HuH-7 (cell line): ENCODE measurements around the gene RBM47.
A peak's percentile ranks its signal among the peaks of the same experiment; 100 is the strongest.
"Not testable (repeated sequence)": the region's sequence is repeated elsewhere in the genome, so short reads cannot be mapped to it uniquely, and the experiment has no call there.

Experiments
- DNase-seq: peaks from one replicate; pipeline ENCODE4 v3.0.0; 2011; ENCODE audit warnings: low spot score

The RBM47 gene

DNA sequence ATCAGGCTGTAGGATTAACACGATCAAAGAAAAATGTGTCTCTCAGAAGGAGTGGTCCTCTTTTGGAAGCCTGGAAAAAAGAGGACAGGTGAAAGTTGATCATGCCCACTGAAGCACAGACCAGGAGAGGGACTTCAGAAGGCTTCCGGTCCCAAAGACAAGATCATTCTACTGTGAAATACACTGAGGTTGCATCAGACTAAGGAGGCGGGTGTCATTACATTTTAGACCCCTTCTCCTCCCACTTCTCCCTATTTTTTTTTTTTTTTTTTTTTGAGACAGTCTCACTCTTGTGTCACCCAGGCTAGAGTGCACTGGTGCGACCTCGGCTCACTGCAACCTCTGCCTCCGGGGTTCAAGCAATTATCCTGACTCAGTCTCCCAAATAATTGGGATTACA lies 67.5 kb downstream of the RBM47 start:
- DNase-seq, result no peak

DNA sequence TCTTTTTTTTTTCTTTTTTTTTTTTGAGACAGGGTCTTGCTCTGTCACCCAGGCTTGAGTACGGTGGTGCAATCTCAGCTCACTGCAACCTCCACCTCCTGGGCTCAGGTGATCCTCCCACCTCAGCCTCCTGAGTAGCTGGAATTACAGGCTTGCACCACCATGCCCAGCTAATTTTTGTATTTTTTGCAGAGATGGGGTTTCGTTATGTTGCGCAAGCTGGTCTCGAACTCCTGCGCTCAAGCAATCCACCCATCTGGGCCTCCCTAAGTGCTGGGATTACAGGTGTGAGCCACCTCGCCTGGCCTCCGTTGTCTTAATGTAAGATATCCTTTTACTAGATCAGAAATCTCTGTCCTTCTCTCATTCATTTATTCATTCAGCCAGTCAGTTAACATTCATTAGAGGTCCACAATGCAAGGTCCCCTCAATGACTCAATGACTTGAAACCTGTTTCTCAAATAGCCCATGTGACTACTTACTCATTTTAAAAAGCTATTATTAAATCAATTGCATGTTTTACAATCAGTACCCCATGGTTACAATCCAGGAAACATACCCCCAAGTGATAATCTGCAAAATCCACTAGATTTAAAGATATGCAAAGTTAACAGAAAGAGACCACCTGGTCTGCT lies 68.0 kb downstream of the RBM47 start:
- not testable (repeated sequence) for DNase-seq

DNA sequence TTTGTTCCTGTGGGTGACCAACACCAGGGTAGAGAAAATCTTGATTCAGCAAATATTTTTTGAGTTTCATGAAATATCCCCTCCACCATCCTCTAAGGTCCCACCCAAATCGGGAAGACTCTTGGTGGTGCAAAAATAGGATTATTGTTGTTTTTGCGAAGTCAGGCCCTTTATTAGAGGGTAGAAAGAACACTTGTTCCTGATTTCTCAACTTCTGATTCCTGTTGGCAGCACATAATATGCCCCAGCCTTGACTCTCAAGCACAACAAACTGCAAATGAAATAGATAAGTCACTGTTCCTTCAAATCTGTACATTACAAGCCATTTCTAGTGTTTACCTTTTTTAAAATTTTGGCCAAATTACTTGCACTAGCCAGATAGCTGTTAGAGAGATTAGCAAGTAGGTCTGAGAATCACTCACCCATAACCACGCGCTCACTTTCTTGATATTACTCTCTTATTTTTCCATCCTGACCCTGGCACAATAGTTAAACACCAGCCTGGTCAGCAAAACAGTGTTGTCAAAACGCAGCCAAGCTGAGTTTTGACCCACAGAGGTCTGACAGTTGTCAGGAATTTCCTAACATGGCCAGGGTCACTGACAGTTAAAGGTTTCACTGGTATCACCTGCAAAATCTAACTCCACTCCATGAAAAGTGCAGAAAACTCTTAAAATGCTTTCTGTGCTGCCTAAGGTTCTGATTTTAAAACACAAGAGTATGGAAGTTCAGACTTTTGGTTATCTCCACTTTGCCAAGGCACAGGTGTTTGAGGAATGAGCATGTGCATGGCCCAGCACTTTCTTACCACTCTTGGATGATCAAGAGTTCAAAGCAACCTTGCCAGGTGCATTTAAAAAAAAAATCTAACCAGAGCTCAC lies 69.8 kb downstream of the RBM47 start:
- DNase-seq, result no peak

DNA sequence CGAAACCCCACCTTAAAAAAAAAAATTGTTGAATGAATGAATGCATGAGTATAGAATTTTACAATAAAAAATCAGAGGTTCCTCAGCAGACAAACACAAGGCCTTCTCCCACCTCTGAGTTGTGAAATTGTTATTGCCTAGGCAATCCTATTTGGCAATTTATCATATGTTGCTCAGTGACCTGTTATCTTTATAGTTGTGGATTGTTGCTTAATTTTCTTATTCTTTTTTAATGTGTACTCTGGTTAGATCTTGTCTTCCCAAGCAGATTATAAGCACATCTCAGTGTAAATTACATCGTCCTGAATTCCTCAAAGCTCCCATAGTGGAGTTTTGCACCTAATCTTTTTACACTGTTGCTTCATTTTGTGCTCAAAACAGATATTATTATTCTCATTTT lies 71.9 kb downstream of the RBM47 start:
- DNase-seq, result no peak

DNA sequence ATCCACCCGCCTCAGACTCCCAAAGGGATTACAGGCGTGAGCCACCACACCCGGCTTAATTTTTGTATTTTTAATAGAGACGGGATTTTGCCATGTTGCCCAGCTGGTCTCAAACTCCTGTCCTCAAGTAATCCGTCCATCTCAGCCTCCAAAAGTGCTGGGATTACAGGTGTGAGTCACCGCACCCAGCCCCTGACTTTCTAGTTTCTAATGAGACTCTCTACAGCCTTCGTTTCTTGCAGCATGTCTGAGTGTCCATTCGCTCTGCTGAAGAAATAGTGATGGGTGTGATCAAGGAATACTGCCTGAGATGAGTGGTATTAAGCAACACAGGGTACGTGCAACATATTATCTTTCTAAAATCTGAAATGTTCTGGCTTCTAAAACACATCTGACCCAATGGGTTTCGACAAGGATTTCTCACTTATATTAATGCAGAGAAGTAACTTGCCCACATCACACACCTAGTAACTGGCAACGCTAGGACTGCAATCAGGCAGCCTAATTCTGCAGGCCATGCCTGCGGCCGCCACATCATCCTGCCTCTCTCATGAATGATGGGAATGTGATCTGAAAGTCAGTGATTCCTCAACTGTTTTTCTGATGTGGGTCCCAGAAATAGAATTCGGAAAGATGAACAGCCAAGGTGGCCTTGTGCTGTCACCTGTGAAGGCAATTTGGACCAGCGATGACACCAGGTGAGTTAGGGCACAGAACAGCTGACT lies 74.3 kb downstream of the RBM47 start:
- no peak for DNase-seq

DNA sequence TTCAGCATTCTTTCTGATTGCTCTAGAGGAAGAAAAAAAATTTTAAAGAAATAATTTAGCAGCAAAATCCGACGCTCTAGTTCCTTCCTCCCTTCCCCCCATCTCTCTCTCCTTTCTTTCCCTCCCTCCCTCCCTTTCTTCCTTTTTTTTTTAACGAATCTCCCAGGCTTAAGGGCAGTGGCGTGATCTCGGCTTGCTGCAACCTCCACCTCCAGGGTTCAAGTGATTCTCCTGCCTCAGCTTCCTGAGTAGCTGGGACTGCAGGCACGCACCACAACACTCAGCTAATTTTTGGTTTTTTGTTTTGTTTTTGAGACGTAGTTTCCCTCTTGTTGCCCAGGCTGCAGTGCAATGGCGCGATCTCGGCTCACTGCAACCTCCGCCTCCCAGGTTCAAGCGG lies 75.0 kb downstream of the RBM47 start:
- DNase-seq, result not testable (repeated sequence)

DNA sequence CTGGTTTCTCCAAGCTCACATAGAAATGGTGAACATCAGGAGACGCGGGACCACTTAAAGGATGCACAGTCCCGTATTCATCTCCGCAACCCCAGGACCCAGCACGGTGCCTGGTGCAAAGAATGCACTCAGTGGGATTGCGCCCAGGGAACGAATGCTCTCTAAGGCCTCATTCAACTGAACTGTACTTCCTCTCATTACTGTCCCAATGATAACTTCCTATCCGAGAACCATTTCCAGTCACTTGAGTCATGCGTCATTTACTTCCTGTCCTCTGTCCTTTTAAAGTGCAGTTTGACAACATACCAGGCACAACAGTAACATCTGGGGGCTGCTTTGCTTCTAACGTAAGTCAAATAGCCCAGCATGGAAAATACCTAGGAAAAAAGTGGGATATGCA lies 75.7 kb downstream of the RBM47 start:
- DNase-seq, result no peak

DNA sequence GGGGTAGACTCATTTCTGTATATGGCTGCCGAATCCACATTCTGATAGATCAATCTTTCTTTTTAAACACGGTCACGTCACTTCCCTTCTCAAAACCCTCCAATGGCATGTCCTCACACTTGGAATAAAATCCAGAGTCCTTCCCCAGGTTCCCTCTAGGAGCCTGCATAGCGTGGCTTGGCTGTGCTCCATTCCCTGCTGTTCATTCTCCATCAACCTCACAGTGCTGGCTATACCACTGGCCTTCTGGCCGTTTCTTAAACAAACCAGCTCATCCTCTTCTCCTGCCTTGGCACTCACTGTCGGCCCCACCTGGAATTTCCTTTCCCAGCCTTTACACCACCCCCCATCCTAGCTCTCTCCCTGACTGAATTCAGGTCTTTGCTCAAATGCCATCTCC lies 77.1 kb downstream of the RBM47 start:
- no peak for DNase-seq

DNA sequence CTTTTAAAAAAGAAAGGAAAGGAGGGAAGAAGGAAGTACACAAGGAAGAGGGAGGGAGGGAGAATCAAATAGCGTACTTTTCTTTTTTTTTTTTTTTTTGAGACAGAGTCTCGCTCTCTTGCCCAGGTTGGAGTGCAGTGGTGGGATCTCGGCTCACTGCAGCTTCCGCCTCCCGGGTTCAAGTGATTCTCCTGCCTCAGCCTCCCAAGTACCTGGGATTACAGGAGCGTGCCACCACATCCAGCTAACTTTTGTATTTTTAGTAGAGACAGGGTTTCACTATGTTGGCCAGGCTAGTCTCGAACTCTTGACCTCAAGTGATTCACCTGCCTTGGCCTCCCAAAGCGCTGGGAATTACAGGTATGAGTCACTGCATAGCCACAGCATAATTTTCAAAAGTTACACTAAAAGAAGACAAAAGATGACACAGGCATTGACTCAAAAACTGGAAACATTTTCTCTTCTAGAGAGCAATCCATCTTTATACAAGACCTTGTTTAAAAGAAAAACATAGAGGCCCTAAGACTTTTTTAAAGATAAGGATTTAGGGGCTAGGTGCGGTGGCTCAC lies 78.0 kb downstream of the RBM47 start:
- not testable (repeated sequence) for DNase-seq

DNA sequence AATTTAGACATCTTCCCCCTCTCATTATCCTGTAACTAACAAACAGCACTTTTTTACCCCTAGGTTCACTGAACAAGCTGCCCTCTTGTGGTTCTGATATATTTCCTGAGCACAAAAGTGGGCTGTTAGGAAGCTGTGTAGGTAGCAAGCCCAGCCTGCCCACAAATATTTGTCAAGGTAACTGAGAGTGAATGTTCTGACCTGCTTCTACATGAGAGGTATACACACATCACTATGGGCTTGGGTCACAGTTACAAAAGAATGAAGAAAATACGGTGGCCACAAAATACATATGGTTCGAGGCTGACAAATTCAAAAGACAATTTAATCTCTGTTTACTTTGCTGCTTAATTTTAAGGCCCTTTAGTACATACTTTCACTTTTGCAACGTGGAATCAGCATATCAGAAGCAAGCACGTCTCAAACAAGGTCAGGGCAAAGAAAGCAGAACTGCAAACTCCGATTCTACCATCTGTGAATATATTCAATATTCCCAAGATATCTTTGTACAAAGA lies 78.7 kb downstream of the RBM47 start:
- DNase-seq, result peak; percentile 38

DNA sequence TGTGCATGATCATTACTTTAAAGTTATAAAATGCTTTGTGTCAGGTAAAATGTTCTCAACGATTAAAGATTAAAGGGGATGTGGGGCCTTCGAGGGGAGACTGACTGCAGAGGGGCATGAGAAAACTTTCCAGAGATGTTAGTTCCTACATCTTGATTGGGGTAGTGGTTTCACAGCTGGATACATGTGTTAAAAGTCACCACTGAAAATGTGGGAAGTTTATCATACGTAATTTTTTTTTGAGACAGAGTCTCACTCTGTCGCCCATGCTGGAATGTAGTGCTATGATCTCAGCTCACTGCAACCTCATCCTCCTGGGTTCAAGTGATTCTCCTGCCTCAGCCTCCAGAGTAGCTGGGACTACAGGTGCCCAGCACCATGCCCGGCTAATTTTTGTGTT lies 79.5 kb downstream of the RBM47 start:
- no peak for DNase-seq

DNA sequence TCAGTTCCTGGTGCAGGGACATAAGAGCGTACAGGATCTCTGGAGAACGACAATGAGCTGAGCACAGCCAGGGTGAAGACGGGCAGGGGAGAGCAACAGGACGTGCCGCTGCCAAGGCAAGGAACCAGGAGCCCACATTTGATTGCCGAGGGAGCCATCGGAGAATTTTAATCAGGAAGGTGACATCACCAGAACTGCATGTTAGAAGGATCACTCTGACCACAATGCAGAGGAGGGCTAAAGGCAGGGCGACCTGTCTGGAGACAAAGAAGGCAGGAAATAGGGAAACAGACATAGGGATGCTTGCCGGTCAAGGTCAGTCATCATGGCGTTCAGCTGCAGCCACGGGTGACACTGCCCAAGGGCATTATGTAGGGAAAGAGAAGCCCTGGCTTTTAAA lies 81.4 kb downstream of the RBM47 start:
- no peak for DNase-seq

DNA sequence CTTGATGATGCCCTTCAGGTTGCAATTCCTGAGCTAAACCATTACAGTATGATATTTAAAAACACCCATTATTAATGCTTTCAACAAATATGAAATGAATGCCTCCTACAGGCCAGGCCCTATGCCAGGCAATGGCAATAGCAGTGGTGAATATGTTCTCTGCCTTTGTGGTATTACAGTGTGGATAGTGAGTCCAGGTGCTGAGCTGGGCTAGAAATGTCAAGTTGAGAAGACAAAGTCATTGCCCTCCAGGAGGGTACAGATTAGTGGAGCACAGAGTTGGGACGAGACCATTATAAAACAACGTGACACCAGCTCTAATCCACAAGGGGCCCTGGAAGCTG lies 81.9 kb downstream of the RBM47 start:
- no peak for DNase-seq

DNA sequence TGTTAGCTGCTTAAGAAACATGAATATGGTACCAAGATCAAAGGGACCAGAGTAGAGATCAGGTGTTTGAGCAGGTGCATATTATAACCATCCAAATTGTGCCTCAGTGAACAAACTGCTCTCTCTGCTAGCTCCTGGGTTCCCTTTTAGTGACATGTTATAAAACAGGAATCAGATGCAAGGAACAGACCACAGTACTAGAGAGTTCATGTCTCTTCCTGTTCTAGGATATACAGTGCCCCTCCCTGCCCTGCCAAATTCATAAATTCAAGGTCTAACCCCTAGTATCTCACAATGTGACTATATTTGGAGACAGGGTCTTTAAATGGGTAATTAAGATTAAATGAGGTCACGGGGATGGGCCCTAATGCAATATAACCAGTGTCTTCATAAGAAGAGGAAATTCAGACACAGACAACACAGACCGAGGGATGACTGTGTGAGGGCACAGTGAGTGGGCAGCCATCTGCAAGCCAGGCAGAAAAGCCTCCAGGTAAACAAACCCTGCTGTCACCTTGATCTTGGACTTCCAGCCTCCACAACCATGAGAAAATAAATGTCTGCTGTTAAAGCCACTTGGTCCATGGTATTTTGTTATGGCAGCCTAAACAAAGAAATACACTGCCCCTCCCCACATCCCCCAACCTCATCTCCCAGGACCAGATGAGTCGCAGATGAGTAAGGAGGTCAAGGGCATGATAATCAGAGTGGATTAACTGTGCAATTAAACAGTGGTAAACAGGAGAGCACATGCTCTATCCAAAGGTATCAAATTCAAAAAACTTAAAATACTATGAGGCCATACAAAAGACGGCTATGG lies 82.5 kb downstream of the RBM47 start:
- no peak for DNase-seq

DNA sequence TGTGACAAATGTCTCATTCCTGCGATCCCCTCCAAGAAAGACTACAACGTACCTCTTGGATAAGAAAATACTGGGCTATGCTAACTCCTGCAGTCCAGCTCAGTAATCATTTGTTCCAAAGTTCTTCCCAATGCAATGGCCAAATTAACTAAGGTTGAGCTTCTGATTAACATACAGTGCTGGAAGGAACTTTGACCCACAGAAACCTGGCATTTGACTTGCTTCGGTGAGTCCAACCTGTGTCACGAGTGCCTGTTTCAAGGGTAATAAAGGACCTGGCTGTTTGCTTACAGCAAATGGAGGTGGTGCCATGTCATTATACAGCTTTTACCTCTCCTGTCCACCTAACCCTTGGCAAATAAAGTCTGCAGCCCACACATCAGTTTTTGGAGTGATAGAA lies 83.2 kb downstream of the RBM47 start:
- peak; percentile 53 for DNase-seq

DNA sequence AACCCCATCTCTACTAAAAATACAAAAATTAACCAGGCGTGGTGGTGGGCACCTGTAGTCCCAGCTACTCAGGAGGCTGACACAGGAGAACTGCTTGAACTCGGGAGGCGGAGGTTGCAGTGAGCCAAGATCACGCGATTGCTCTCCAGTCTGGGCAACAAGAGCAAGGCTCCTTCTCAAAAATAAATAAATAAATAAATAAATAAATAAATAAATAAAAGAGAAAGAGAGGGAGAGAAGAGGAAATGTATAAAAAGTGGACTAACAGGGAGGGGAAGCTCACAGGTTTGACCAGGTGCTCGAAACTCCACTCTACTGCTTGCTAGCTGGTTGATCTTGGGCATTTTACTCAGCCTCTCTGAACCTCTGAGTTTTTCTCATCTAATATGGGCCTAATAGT lies 84.2 kb downstream of the RBM47 start:
- not testable (repeated sequence) for DNase-seq

DNA sequence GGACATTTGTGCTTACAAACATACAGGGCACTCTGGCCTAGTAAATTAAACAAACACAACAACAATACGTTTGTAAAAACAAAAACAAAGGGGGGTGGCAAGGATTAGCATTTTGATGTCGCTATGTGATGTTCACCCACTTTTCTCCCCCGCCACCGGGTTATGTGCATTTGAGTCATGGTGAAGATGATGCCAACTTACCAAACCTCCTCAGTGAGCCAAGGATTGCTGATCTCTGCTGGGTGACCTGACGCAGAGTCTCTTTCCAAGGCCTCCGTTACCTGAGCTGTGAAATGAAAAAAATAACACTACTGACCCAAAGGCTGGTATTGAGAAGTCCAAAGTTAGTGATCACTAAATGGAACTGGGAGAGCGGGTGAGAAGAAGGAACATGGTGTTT lies 85.4 kb downstream of the RBM47 start:
- no peak for DNase-seq

DNA sequence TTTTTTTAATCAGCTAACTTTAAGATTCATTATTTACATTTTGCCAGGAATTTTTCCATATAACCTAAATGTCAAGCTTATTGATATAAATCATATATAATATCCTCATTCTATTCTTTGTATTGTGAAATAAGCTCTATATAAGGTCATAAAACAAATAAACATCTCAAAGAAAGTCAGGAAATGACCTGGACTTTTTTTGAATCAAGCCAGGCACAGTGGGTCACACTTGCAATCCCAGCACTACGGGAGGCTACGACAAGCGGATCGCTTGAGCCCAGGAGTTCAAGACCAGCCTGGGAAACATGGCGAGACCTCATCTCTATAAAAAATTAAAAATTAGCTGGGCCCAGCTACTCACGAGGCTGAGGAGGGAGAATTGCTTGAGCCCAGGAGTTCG lies 88.9 kb downstream of the RBM47 start:
- no peak for DNase-seq

DNA sequence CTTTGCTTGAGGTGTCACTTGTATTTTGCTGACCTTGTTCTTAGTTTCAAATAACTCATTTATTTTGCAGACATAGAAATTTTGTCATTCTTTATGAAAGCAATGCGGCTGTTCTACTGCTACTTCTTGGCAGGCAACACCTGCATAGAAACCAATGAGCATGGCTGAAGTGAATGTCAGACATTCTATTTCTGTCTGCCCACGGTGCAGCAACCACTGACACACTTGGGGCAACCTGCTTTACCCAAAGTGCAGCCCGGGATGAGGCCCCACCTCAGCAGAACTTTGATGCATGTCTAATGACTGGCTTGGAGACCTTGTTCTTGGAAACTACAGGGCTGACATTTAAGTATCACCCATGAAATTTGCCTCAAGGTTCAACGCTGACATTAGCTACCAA lies 93.6 kb downstream of the RBM47 start:
- DNase-seq, result no peak

DNA sequence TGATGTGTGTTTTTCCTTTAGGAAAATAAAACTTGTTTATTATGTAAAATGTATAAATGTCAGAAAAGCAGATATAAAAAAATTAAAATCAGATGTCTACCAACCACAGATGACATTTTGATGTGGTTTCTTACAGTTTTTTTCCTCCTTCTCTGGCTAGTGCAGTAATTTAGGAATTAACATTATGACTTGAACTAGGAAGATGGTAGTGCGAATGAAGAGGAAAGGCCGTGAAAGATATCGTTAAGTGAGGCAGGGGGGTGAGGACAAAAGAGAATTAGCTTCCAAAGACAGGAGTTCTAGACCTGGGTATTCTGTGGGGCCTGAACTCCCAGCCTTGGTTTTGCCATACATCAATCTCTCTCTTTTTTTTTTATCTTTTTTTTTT lies 98.0 kb downstream of the RBM47 start:
- DNase-seq, result no peak

DNA sequence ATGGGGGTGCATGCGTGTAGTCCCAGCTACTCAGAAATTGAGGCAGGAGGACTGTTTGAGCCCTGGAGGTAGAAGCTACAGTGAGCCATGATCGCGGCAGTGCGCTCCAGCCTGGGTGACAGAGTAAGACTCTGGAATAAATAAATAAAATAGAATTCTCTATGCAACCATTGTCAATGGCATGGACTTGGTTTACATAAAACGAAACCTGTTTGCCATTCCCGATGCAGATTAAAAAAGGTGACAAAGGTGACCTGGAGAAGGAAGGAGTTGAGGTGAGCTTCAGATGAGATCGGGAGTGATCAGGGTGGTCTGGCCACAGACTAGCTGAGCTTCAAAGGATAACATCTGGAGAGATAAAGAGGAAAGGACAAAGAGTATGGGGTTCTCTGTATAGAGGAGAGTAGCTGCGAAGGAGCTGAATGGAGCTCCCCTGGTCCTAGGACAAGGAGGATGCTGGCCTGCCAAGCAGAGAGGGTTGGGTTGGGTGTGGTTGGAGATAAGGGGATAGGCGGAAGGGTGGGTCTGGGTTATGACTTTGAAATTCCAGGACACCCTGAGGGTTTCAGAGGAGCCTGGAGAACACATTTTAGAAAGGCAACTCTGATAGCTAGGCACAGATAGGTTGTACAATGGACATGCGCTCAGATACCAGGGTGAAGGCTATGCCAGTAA lies 98.6 kb downstream of the RBM47 start:
- no peak for DNase-seq
